ENCODE measurements around the gene ZNF488. TPM values are rescaled to one million over a fixed set of nuclear protein-coding genes. Genes with fewer than 3 reads are reported as not detected.

The ZNF488 gene
- total RNA-seq, 3 donors from 2014 or later, result 0.47 to 1.6 (median 1.4) TPM

DNA sequence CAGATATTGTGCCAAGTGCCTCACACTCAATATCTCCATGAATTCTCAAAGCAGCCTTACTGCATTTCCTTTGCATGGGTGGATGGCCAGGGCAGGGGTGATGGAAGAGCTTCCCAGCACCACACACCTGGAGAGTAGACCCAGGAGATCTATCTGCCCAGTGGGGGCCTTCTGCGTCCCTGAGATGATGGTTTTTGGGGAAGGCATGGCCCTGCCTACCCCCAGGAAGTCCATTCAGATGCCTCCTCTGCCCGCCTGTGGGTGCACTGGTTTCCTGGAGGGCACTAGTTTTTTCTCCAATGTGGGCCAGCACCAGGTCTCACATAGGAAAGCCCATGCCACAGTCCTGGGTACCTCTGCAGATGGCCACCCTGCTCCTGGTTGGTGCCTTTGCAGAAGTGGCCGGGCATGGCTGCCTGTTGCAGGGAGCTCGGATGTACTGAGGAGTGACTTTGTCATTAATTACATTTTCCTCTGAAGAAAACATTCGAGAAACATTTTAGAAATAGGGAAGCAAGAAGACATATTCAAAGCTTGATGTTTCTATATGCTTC, 28.2 kb upstream of the ZNF488 start:
- no peaks in the 10 kb centered on the region for H3K9me3 ChIP-seq
- H3K4me3 ChIP-seq, result no peak overlapping the region
- no peaks in the 10 kb centered on the region for H3K4me1 ChIP-seq (ENCODE audit: low read depth)
- ATAC-seq (no peak), DNase-seq (no peak)
- no peaks in the 10 kb centered on the region for H3K36me3 ChIP-seq (ENCODE audit: low read depth)
- intact Hi-C loops (cut with DNase I, micrococcal nuclease), result no loop called here
- TF ChIP-seq, protein P1, sequence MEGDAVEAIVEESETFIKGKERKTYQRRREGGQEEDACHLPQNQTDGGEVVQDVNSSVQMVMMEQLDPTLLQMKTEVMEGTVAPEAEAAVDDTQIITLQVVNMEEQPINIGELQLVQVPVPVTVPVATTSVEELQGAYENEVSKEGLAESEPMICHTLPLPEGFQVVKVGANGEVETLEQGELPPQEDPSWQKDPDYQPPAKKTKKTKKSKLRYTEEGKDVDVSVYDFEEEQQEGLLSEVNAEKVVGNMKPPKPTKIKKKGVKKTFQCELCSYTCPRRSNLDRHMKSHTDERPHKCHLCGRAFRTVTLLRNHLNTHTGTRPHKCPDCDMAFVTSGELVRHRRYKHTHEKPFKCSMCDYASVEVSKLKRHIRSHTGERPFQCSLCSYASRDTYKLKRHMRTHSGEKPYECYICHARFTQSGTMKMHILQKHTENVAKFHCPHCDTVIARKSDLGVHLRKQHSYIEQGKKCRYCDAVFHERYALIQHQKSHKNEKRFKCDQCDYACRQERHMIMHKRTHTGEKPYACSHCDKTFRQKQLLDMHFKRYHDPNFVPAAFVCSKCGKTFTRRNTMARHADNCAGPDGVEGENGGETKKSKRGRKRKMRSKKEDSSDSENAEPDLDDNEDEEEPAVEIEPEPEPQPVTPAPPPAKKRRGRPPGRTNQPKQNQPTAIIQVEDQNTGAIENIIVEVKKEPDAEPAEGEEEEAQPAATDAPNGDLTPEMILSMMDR (IDR thresholded peaks at IDR 0.05), result no peak

DNA sequence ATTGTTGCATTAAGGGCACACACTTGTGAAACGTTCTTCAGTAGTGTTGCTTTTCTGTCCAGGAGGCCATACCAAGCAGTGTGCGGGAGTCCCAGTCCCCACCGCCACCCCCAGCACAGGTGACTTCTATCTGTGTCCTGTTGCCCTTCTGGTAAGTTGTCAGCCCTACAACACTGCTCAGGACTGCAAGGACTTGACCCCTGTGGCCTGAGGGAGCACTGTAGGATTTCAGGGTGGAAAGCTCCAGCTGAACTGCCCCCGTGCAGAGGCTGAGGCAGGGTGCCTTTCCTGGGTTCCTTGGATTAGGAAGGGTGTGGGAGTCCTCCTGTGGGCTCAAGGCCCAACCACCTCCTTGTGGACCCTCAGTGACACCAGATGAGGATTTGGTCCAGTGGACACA, 26.8 kb upstream of the ZNF488 start:
- no peaks in the 10 kb centered on the region for H3K36me3 ChIP-seq (ENCODE audit: low read depth)
- no peak for ATAC-seq
- no peak for DNase-seq
- H3K4me3 ChIP-seq, result no peak overlapping the region
- TF ChIP-seq, protein P1 (IDR thresholded peaks at IDR 0.05), result no peak
- intact Hi-C loops (cut with DNase I, micrococcal nuclease), result no loop called here
- H3K9me3 ChIP-seq, result no peaks in the 10 kb centered on the region
- H3K4me1 ChIP-seq (ENCODE audit: low read depth), result no peaks in the 10 kb centered on the region

DNA sequence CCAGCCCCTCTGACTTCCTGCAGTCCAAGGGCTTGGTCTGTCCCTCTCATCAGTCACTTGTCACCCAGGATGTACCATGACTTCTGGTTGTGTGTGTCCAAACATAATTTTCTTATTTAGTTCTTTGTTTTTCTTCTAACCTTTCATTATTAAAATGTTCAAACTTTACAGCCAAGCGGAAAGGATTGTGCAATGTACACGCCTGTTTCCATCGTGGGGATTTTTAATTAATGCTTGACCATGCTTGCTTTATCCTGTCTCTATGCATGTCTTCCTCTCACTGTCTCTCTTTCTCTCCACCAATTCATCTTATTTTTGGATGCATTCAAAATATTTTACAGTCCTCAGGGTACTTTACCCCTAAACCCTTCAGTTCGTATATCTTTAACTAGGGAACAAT, 26.2 kb upstream of the ZNF488 start:
- Histone ChIP-seq H3K4me1 (ENCODE audit: low read depth) (no peaks in the 10 kb centered on the region), H3K9me3 (no peaks in the 10 kb centered on the region), H3K4me3 (no peak overlapping the region), H3K36me3 (ENCODE audit: low read depth) (no peaks in the 10 kb centered on the region)
- no peak for DNase-seq
- TF ChIP-seq, protein P1 (IDR thresholded peaks at IDR 0.05), result no peak
- ATAC-seq, result no peak
- intact Hi-C loops (cut with DNase I, micrococcal nuclease), result no loop called here

DNA sequence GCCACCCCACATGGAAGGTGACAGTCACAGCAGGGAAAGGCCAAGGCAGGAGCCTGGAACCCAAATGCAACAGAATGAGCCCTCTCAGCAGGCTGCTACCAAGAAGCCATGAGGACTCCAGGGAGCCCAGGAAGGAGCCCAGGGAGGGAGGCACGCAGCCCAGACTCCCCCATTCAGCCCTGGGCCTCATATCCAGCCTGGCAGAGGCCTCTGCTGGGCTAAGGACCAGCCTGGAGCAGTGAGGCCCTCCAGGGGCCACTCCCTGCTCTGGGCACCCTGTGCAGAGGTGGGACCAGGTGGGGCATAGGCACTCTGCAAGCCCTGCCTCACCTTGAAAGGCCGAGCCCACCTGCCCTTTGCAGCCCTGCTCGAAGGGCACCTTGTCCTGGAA, 25.8 kb upstream of the ZNF488 start:
- ATAC-seq (no peak), DNase-seq (no peak)

DNA sequence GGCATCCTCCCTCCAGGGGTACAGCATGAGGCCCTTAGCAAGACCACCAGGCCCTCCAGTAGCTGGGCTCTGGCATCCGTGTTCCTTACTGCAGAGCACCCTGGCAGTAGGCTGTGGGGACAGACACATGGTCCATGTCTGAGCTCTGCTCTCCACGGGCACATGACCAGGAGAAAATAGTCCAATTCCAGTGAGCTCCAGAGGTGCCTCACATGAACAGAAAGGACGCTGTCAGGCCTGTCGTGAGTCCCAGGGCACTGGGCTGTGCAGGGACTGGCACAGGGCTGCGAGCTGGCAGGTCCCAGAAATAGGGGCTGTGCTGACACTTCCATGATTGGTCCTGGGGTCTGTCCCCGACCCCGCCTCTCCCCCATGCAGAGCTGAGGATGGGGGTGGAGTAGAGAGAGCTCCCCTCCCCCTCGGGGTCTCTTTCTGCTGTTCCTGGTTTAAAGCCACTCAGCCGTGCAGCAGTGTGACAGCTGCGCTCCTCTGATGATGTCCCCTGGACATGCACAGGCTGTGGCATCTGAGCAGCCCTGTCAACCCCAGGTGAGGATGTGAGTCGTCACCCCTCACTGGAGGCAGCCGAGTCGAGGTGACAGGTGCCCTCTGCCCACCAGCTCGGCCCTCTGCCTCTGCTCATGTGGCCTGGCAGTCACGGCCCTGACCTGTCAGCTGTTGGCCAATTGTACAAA, 25.2 kb upstream of the ZNF488 start:
- H3K4me3 ChIP-seq, result no peak overlapping the region
- intact Hi-C loops (cut with DNase I, micrococcal nuclease), result no loop called here
- TF ChIP-seq, protein P1 (IDR thresholded peaks at IDR 0.05), result no peak
- H3K36me3 ChIP-seq (ENCODE audit: low read depth), result no peaks in the 10 kb centered on the region
- DNase-seq, result peak in 1 of 3 donors; percentile 39
- no peaks in the 10 kb centered on the region for H3K4me1 ChIP-seq (ENCODE audit: low read depth)
- H3K9me3 ChIP-seq, result no peaks in the 10 kb centered on the region
- no peak for ATAC-seq

More for the DNA sequence above, 25.8 kb upstream of the ZNF488 start:
- H3K4me1 ChIP-seq (ENCODE audit: low read depth), result no peaks in the 10 kb centered on the region
- H3K9me3 ChIP-seq, result no peaks in the 10 kb centered on the region
- TF ChIP-seq, protein P1 (IDR thresholded peaks at IDR 0.05), result no peak
- no peaks in the 10 kb centered on the region for H3K36me3 ChIP-seq (ENCODE audit: low read depth)
- intact Hi-C loops (cut with DNase I, micrococcal nuclease), result no loop called here
- no peak overlapping the region for H3K4me3 ChIP-seq
